HG02973 (cell line): Measurements from ENCODE around the gene SPRED2.
A peak's percentile ranks its signal among the peaks of the same experiment; 100 is the strongest.

Experiments used
- ATAC-seq: cut with Tn5 transposase; IDR thresholded peaks from one replicate; pipeline ENCODE4 v1.9.1; 2021; ENCODE audit warnings: moderate library complexity; ENCODE audit not compliant: unreplicated experiment

SPRED2 gene

GRCh38 chr2:65443509-65444186 is 11.2 kb upstream of the SPRED2 start:
- ATAC-seq = no peak

GRCh38 chr2:65442420-65443020 is 10.1 kb upstream of the SPRED2 start:
- no peak for ATAC-seq

- ATAC-seq = no peak
These were observed 5.9 kb upstream of the SPRED2 start for GRCh38 chr2:65438137-65438899.

- no peak for ATAC-seq
These were observed 5.2 kb upstream of the SPRED2 start for GRCh38 chr2:65437392-65438135.

GRCh38 chr2:65436824-65437221 is 4.4 kb upstream of the SPRED2 start:
- peak; percentile 61 for ATAC-seq

GRCh38 chr2:65436169-65436823 is 3.9 kb upstream of the SPRED2 start:
- peak; percentile 28 for ATAC-seq

GRCh38 chr2:65435625-65436168 is 3.3 kb upstream of the SPRED2 start:
- ATAC-seq = peak; percentile 15

- ATAC-seq = no peak
These were observed 2.3 kb upstream of the SPRED2 start for GRCh38 chr2:65434592-65435241.

GRCh38 chr2:65431421-65432226 is 775 bp downstream of the SPRED2 start:
- ATAC-seq = peak; percentile 34

GRCh38 chr2:65430603-65431420 is 1.6 kb downstream of the SPRED2 start:
- ATAC-seq = peak; percentile 12

- peak; percentile 2 for ATAC-seq
These were observed 2.4 kb downstream of the SPRED2 start for GRCh38 chr2:65429786-65430602.

- ATAC-seq = no peak
These were observed 4.9 kb downstream of the SPRED2 start for GRCh38 chr2:65427532-65427931.

GRCh38 chr2:65425276-65425675 is 7.1 kb downstream of the SPRED2 start:
- ATAC-seq = no peak

GRCh38 chr2:65424391-65424790 is 8.0 kb downstream of the SPRED2 start:
- ATAC-seq = no peak

GRCh38 chr2:65421432-65421748 is 11.0 kb downstream of the SPRED2 start:
- no peak for ATAC-seq

- peak; percentile 52 for ATAC-seq
These were observed 11.5 kb downstream of the SPRED2 start for GRCh38 chr2:65420712-65421431.

- ATAC-seq = no peak
These were observed 14.8 kb downstream of the SPRED2 start for GRCh38 chr2:65417509-65418085.
